AG04449 (cell line): ENCODE measurements around the gene AAK1.

Source experiments
- CTCF ChIA-PET: fragments of 350-600 bp; formaldehyde crosslinking; extraction: SDS; loops from one replicate; lab custom pipeline; 2021; ENCODE audit warnings: antibody characterized with exemption; lab: Yijun Ruan, JAX
- POLR2A ChIA-PET: fragments of 400-600, 350-600 bp; formaldehyde crosslinking; extraction: SDS; loops from one replicate; lab custom pipeline; 2020; ENCODE audit warnings: antibody characterized with exemption, inconsistent platforms; lab: Yijun Ruan, JAX
- DNase-seq: peaks from one replicate; pipeline ENCODE4 v3.0.0-alpha.2; 2010; ENCODE audit warnings: low read depth, low spot score
- H3K4me3 ChIP-seq: 2 replicates; pipeline ENCODE4 v1.5.1; 2011; ENCODE audit warnings: low read depth, mild to moderate bottlenecking, control low read depth, low read length
- TF ChIP-seq, protein P1 (sequence below): IDR thresholded peaks from one replicate; pipeline ENCODE4 v1.5.1; 2011; ENCODE audit warnings: mild to moderate bottlenecking, moderate library complexity, low read length, control low read depth, inconsistent platforms; ENCODE audit not compliant: insufficient read depth; ENCODE audit errors: missing control alignments

The AAK1 gene

DNA sequence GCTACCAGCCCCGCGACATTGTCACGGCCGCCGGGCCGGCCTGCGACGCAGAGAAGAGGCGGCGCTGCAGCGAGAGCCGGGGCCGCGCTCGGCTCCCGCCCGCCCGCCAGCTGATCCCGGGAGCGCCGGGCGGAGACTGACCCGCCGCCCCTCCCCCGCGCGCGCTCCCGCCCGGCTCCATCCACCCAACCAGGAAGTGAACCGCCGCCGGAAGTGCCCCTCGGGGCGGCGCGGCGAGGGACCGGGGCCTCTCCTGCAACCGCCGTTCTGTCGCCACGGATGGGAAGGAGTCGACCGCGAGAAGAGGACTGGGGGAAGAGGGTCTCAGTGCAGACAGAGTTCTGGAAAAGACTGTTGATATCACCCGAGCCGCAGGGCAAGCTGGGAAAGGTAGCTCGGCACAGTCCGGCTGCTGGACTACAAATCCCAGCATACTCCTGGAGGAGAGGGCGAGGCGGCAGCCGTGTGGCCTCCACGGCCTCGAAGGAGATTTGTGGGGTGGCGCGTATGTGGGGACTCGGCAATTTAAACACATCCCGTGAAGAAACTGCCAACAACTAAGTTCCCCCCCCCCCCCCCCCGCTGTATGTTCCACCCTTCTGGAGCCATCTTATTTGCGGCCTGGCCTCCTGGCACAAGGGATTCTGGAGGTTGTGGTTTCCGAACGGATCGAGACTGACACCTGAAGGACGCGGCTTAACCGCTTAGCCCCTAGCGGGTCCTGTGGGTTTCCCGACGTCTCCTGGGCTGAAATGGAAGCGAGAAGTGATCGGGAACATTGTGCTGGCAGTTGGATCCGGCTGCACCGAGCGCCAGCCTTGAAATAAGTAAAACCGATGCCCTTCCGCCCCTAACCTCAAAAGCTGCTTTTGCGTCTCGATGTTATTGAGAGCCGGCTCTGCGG lies at the start of gene AAK1:
Gene AAK1, minus strand, starts transcription at position 138 of the 904 bp plus-strand sequence. CDS start 699 bp downstream, outside the sequence.
- POLR2A ChIA-PET: interaction anchor here (0.8 to 1.7 kb wide), 4 partner anchors 9 to 207 kb away, joined by 3 to 5 read pairs (median 3); partner anchors contain the start of gene NFU1
- peak within 1 kb of the TSS; percentile 83 for H3K4me3 ChIP-seq
- DNase-seq: peak; percentile 55
- CTCF ChIA-PET: interaction anchor here (0.9 to 1.8 kb wide), 4 partner anchors 69 to 83 kb away, joined by 3 to 6 read pairs (median 3); no protein-coding TSS in a partner anchor
- TF ChIP-seq, protein P1, sequence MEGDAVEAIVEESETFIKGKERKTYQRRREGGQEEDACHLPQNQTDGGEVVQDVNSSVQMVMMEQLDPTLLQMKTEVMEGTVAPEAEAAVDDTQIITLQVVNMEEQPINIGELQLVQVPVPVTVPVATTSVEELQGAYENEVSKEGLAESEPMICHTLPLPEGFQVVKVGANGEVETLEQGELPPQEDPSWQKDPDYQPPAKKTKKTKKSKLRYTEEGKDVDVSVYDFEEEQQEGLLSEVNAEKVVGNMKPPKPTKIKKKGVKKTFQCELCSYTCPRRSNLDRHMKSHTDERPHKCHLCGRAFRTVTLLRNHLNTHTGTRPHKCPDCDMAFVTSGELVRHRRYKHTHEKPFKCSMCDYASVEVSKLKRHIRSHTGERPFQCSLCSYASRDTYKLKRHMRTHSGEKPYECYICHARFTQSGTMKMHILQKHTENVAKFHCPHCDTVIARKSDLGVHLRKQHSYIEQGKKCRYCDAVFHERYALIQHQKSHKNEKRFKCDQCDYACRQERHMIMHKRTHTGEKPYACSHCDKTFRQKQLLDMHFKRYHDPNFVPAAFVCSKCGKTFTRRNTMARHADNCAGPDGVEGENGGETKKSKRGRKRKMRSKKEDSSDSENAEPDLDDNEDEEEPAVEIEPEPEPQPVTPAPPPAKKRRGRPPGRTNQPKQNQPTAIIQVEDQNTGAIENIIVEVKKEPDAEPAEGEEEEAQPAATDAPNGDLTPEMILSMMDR: no peak

DNA sequence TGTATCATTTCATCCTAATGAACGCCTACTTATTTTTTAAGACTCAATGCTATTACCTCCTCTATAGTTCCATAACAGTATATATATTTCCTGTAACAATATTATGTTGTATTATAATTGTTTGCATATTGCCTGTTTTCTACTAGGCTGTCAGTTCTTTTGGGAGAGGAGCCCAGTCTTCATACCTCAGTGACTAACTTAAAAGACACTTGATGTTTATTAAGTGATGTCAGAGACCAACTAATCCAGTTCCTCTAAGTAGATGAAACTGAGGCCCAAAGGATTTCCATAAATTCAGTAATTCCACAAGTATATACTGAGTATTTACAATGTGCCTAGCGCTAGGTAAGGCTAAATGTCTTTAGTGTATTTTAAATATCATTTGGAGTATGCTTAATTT lies 48.9 kb upstream of the AAK1 start:
- DNase-seq: no peak
- TF ChIP-seq, protein P1: no peak
- no peak overlapping the region for H3K4me3 ChIP-seq
- CTCF ChIA-PET: interaction anchor here (1.2 kb wide), 1 partner anchor 255 kb away, joined by 4 read pairs; the partner anchor contains the start of gene NFU1
- POLR2A ChIA-PET: no interaction called here

DNA sequence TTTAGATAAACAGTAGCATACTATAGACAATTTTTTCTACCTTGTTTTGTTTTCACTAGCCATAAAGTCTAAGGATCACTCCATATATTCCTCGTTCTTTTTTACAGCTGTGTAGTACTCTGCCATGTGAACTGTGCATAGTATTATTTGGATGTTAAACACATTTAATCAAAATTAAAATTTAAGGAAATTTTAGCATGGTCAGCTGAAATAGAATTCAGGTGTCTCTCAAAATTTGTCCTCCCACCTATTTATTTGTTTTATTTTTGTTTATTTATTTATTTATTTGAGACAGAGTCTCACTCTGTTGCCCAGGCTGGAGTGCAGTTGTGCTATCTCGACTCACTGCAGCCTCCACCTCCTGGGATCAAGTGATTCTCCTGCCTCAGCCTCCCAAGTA lies 46.4 kb upstream of the AAK1 start:
- DNase-seq: no peak
- ChIA-PET POLR2A (no interaction called here), CTCF (interaction anchor here (1.2 kb wide), 1 partner anchor 35 kb away, joined by 4 read pairs; no protein-coding TSS in a partner anchor)
- H3K4me3 ChIP-seq: no peak overlapping the region
- TF ChIP-seq, protein P1: no peak

DNA sequence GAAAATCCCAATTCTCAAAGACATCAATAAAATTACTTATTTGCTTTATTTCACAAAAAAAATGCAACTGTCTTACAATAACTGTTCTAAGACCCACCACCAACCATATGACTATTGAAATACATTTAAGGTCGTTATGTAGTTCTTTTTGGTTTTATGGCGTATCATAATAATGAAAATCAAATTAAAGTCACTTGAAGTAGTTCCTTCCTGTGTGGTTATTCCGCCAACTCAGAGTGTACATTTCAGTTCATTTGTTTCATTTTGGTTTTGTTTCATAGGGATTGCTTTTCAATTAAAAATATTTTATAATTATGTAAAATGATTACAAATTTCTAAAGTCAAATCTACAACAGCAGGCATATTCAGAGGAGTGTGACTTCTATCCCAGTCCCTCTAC lies 45.9 kb upstream of the AAK1 start:
- H3K4me3 ChIP-seq: no peak overlapping the region
- ChIA-PET CTCF (interaction anchor here (1.2 kb wide), 1 partner anchor 35 kb away, joined by 4 read pairs; no protein-coding TSS in a partner anchor), POLR2A (no interaction called here)
- TF ChIP-seq, protein P1: no peak
- DNase-seq: no peak

DNA sequence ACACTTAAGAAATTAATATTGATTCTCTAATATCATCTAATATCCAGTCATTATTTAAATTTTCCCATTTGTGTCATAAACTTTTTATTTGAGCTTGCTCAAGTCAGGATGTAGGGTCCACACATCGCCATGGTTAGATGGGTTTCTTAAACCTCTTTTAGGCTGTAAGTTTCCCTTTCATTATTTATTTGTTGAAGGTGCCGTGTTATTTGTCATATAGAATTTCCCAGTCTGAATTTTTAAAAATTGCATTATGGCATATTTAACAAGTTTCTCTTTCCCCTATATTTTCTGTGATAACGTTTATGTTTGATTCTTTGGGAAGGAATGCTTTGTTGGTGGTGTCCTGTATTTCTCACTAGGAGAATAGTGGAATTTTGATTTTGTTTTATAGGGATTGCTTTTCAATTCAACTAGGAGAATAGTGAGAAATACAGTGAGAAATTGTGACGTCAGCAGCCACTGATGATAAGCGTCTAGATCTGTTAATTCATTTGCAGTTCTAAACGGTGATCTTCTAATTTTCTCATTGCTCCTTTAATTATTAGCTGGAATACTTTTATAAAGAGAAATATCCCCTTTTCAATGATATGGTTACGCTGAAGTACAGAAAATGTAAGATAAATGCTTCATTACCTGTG lies 44.6 kb upstream of the AAK1 start:
- POLR2A ChIA-PET: no interaction called here
- CTCF ChIA-PET: no interaction called here
- H3K4me3 ChIP-seq: no peak overlapping the region
- no peak for DNase-seq
- TF ChIP-seq, protein P1: no peak
